Left ventricle myocardium inferior (tissue), 1 donor: ENCODE results near the gene HDAC9. TPM values are rescaled to one million over a fixed set of nuclear protein-coding genes. Genes with fewer than 3 reads are reported as not detected.

ENCODE experiments used
- DNase-seq: peaks from one replicate; pipeline ENCODE4 v3.0.0-alpha.2; 2020
- H3K27ac ChIP-seq: fragments of 200-600 bp; replicated peaks from 2 replicates; pipeline ENCODE4 v1.8.0; 2021
- H3K27me3 ChIP-seq: fragments of 200-600 bp; 2 replicates; pipeline ENCODE4 v1.8.0; 2021; ENCODE audit warnings: low read depth
- H3K36me3 ChIP-seq: fragments of 200-600 bp; 2 replicates; pipeline ENCODE4 v1.8.0; 2021
- H3K4me1 ChIP-seq: fragments of 200-600 bp; 2 replicates; pipeline ENCODE4 v1.8.0; 2021
- H3K4me3 ChIP-seq: fragments of 200-600 bp; 2 replicates; pipeline ENCODE4 v1.8.0; 2021; ENCODE audit warnings: mild to moderate bottlenecking, moderate library complexity
- H3K9me3 ChIP-seq: fragments of 200-600 bp; replicated peaks from 2 replicates; pipeline ENCODE4 v1.8.0; 2021
- intact Hi-C: fragments of 100-400 bp; cut with micrococcal nuclease; formaldehyde crosslinking; loops from one replicate; pipeline ENCODE4 v1.11.0; 2022
- total RNA-seq: library from RNA; stranded (reverse); fragmentation: NEBNext Ultra II Directional; extraction: Animal tissue kit (Norgen Biotek cat#: 25700); gene quantifications from one replicate; pipeline ENCODE4 v1.2.1, GENCODE V29; 2021
- TF ChIP-seq, protein P1 (sequence below): fragments of 200-600 bp; IDR thresholded peaks from 2 replicates; pipeline ENCODE4 v1.8.0; 2021; ENCODE audit warnings: antibody characterized with exemption, mild to moderate bottlenecking, borderline replicate concordance
- donor health status: DM: no; HTN: yes; CAD: no; lungs with severe emphysema.

The HDAC9 gene
- total RNA-seq, 1 donor from 2014 or later: 39.6 TPM

DNA sequence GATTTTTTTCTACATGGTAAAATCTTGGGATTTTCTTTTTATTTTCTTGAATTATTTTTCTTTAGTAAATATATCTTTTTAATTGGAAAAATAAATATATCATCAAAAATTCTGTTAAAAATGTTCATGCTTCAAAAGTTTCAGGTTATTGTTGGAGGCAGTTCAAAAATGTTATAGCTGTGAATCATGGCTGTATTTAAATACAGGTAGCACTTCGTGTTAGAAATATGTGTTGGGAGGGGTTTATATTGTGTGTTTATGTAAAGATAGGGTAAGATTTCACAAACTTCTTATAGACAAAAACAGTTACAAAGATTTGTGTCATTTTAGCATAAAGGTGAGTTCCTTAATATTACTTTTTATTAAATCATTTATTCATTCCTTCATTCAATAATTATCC is 60.4 kb downstream of the HDAC9 start:
- Histone ChIP-seq H3K9me3 (no peaks in the 10 kb centered on the region), H3K4me3 (no peak overlapping the region), H3K27me3 (no peaks in the 10 kb centered on the region), H3K27ac (no peak overlapping the region), H3K36me3 (no peaks in the 10 kb centered on the region), H3K4me1 (peaks cover 65% of the 10 kb centered on the region)
- intact Hi-C loops: no loop called here
- DNase-seq: no peak
- TF ChIP-seq, protein P1, sequence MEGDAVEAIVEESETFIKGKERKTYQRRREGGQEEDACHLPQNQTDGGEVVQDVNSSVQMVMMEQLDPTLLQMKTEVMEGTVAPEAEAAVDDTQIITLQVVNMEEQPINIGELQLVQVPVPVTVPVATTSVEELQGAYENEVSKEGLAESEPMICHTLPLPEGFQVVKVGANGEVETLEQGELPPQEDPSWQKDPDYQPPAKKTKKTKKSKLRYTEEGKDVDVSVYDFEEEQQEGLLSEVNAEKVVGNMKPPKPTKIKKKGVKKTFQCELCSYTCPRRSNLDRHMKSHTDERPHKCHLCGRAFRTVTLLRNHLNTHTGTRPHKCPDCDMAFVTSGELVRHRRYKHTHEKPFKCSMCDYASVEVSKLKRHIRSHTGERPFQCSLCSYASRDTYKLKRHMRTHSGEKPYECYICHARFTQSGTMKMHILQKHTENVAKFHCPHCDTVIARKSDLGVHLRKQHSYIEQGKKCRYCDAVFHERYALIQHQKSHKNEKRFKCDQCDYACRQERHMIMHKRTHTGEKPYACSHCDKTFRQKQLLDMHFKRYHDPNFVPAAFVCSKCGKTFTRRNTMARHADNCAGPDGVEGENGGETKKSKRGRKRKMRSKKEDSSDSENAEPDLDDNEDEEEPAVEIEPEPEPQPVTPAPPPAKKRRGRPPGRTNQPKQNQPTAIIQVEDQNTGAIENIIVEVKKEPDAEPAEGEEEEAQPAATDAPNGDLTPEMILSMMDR: no peak

DNA sequence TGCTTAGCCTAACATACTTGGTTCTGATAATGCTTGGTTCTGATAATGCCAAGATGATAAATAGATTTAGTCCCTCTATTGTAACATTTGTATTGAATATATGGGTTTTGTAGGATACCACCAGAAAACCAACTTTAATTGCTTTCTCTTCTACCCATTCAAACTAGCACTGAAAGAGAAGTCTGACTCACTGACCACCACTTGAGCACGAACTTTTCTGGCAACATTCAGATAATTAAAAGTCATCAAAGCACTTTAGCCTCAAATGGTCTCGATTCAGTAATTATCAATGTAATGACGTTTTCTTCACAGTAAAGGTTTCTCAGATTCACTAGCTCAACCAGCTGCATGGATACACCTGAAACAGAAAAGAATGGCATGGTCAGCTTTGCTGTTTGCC is 63.0 kb downstream of the HDAC9 start:
- intact Hi-C loops: no loop called here
- TF ChIP-seq, protein P1: no peak
- peak overlapping the region; percentile 39 for H3K27ac ChIP-seq

DNA sequence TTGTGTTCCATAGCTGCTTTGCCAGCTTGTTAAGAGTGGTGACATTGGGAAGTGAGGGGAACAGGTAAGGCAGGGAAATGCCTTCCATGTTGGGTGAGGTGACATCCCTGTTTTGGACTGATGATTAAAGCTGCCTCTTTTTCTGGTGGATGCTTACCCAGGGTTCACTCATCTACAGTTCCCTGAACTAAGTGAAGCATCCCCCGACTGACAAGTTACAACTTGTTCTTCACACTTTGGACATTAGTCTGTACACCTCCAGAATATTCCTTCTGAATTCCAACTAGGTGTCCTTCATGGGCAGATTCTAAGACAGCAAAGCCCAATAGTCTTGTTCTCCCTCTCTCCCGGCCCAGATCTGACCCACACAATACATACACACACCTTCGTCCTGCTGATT is 63.4 kb downstream of the HDAC9 start:
- no peaks in the 10 kb centered on the region for H3K9me3 ChIP-seq
- H3K36me3 ChIP-seq: no peaks in the 10 kb centered on the region
- no peak overlapping the region for H3K4me3 ChIP-seq
- TF ChIP-seq, protein P1: no peak
- no peaks in the 10 kb centered on the region for H3K27me3 ChIP-seq
- intact Hi-C loops: no loop called here
- no peak for DNase-seq
- peaks cover 42% of the 10 kb centered on the region for H3K4me1 ChIP-seq
- peak overlapping the region; percentile 39 for H3K27ac ChIP-seq

More for the DNA sequence above, 63.0 kb downstream of the HDAC9 start:
- no peaks in the 10 kb centered on the region for H3K27me3 ChIP-seq
- peaks cover 46% of the 10 kb centered on the region for H3K4me1 ChIP-seq
- no peak overlapping the region for H3K4me3 ChIP-seq
- no peaks in the 10 kb centered on the region for H3K9me3 ChIP-seq
- no peaks in the 10 kb centered on the region for H3K36me3 ChIP-seq
- DNase-seq: no peak

DNA sequence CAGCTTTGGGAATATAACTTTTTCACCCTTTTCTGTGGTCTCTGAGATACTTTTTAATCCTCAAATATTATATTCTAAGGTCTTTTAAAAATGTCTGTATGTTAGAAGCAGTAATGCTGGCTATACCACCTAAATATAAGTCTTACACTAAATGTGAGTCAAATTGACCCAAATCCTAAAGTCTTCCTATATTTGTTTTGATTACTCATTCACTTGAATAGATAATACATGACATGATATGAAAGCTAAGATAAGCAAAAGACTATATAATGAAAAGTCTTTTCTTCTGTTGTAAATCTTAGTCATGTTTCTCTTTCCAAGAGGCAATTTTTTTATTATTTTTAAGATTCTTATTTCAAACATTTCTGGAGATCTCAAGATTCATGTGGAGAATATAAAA is 64.2 kb downstream of the HDAC9 start:
- Histone ChIP-seq H3K36me3 (no peaks in the 10 kb centered on the region), H3K9me3 (no peaks in the 10 kb centered on the region), H3K27me3 (no peaks in the 10 kb centered on the region), H3K4me3 (no peak overlapping the region), H3K27ac (no peak overlapping the region), H3K4me1 (peaks cover 40% of the 10 kb centered on the region)
- TF ChIP-seq, protein P1: no peak
- DNase-seq: no peak
- intact Hi-C loops: no loop called here

DNA sequence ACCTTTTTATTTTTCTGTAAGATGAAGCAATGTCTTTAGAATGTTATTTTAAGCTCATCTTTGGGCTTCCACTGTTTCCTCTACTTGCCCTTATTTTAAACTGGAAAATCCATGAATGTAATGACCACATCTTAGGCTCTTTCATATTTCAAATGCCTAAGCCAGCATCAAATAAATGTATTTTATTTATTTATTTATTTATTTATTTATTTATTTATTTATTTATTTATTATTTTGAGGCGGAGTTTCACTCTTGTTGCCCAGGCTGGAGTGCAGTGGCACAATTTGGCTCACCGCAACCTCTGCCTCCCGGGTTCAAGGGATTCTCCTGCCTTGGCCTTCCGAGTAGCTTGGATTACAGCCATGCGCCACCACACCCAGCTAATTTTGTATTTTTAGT is 69.2 kb downstream of the HDAC9 start:
- TF ChIP-seq, protein P1: no peak
- intact Hi-C loops: no loop called here
- H3K9me3 ChIP-seq: no peaks in the 10 kb centered on the region
- peaks cover 11% of the 10 kb centered on the region for H3K4me1 ChIP-seq
- DNase-seq: no peak
- H3K36me3 ChIP-seq: no peaks in the 10 kb centered on the region
- H3K27me3 ChIP-seq: no peaks in the 10 kb centered on the region
- no peak overlapping the region for H3K4me3 ChIP-seq
- no peak overlapping the region for H3K27ac ChIP-seq

DNA sequence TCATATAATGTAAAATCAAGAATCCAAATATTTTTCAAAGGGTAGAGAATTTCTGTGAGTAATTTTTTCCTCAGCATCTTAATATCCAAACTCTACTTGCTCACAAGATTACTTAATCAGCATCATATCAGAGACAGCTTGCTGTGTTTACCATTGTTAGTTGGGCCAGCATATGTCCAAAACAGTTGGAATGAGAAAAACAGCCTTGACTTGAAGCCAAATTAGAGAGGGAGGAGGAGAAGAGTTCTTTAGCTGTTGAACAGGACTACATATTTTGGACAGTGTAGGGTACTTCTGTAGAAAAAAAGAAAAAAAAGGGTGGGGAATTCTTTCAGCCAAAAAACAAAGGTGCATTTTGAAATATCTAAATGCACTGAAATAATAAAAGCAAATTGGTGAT is 69.8 kb downstream of the HDAC9 start:
- H3K27me3 ChIP-seq: no peaks in the 10 kb centered on the region
- intact Hi-C loops: no loop called here
- H3K4me3 ChIP-seq: no peak overlapping the region
- no peaks in the 10 kb centered on the region for H3K36me3 ChIP-seq
- H3K9me3 ChIP-seq: no peaks in the 10 kb centered on the region
- peaks cover 11% of the 10 kb centered on the region for H3K4me1 ChIP-seq
- H3K27ac ChIP-seq: no peak overlapping the region
- no peak for DNase-seq
- TF ChIP-seq, protein P1: no peak
